Colonic mucosa (tissue), 4 donors: ENCODE results near the gene URB2. TPM values are rescaled to one million over a fixed set of nuclear protein-coding genes. Genes with fewer than 3 reads are reported as not detected.

Experiments
- DNase-seq: peaks from one replicate; pipeline ENCODE4 v3.0.0-alpha.2; 2020
- H3K27ac ChIP-seq: fragments of 200-600 bp; one replicate; pipeline ENCODE4 v1.8.0; 2021
- H3K27me3 ChIP-seq: fragments of 200-600 bp; one replicate; pipeline ENCODE4 v1.8.0; 2021
- H3K36me3 ChIP-seq: fragments of 200-600 bp; one replicate; pipeline ENCODE4 v1.8.0; 2021
- H3K4me1 ChIP-seq: fragments of 200-600 bp; one replicate; pipeline ENCODE4 v1.8.0; 2021; ENCODE audit warnings: mild to moderate bottlenecking
- H3K4me3 ChIP-seq: fragments of 200-600 bp; one replicate; pipeline ENCODE4 v1.8.0; 2021
- H3K9ac ChIP-seq, 2 donors: one replicate each; pipeline ENCODE4 v1.7.0; 2013; ENCODE audit warnings: control low read depth in 2 of 2, low read depth in 2 of 2, low read length in 2 of 2
- H3K9me3 ChIP-seq: fragments of 200-600 bp; one replicate; pipeline ENCODE4 v1.8.0; 2021
- CTCF ChIP-seq: fragments of 200-600 bp; IDR thresholded peaks from one replicate; pipeline ENCODE4 v1.8.0; 2022; ENCODE audit warnings: antibody characterized with exemption, mild to moderate bottlenecking
- intact Hi-C: fragments of 100-400 bp; cut with DNase I; formaldehyde crosslinking; loops from one replicate; pipeline ENCODE4 v1.14.1; 2022
- total RNA-seq, 2 donors: library from RNA; stranded (reverse); fragmentation: NEBNext Ultra II Directional in 1 of 2; extraction: Animal tissue kit (Norgen Biotek cat#: 25700) in 1 of 2; gene quantifications; one replicate each; pipeline ENCODE4 v1.2.1, GENCODE V29; 2021
- donor health status: healthy.
- donor health status: DM: no; HTN: no; CAD: no.
- donor health status: DM: no; HTN: no; CAD: no.

Gene URB2
- total RNA-seq, 2 donors from 2014 or later = 5.7 to 10.0 TPM

- Histone ChIP-seq H3K27ac (no peak overlapping the region), H3K27me3 (no peaks in the 10 kb centered on the region)
- DNase-seq = no peak
These were observed 27.4 kb downstream of the URB2 start for GRCh38 chr1:229653420-229653819.

GRCh38 chr1:229655781-229656180, 29.7 kb downstream of the URB2 start:
- no peaks in the 10 kb centered on the region for H3K9me3 ChIP-seq
- H3K27me3 ChIP-seq = no peaks in the 10 kb centered on the region
- H3K9ac ChIP-seq = no peak overlapping the region
- intact Hi-C loops = no loop called here
- H3K27ac ChIP-seq = no peak overlapping the region
- no peak for TF ChIP-seq CTCF
- DNase-seq = no peak
- no peaks in the 10 kb centered on the region for H3K4me1 ChIP-seq
- H3K4me3 ChIP-seq = no peak overlapping the region
- H3K36me3 ChIP-seq = peaks cover 7% of the 10 kb centered on the region

More at GRCh38 chr1:229653420-229653819, 27.4 kb downstream of the URB2 start:
- intact Hi-C loops = no loop called here
- no peaks in the 10 kb centered on the region for H3K36me3 ChIP-seq
- H3K9me3 ChIP-seq = no peaks in the 10 kb centered on the region
- no peaks in the 10 kb centered on the region for H3K4me1 ChIP-seq
- H3K9ac ChIP-seq = no peak overlapping the region
- no peak for TF ChIP-seq CTCF
- no peak overlapping the region for H3K4me3 ChIP-seq

- no peak overlapping the region for H3K27ac ChIP-seq
- H3K9ac ChIP-seq = no peak overlapping the region
- H3K4me1 ChIP-seq = no peaks in the 10 kb centered on the region
- no peak for TF ChIP-seq CTCF
- peaks cover 7% of the 10 kb centered on the region for H3K36me3 ChIP-seq
- intact Hi-C loops = no loop called here
- no peaks in the 10 kb centered on the region for H3K27me3 ChIP-seq
- no peak for DNase-seq
- H3K4me3 ChIP-seq = no peak overlapping the region
- H3K9me3 ChIP-seq = no peaks in the 10 kb centered on the region
These were observed 32.1 kb downstream of the URB2 start for GRCh38 chr1:229657993-229658755.

GRCh38 chr1:229661022-229661877, 35.2 kb downstream of the URB2 start:
- Histone ChIP-seq H3K27ac (no peak overlapping the region), H3K27me3 (no peaks in the 10 kb centered on the region), H3K4me1 (no peaks in the 10 kb centered on the region), H3K4me3 (no peak overlapping the region), H3K36me3 (peaks cover 7% of the 10 kb centered on the region), H3K9ac (no peak overlapping the region), H3K9me3 (no peaks in the 10 kb centered on the region)
- DNase-seq = peak; percentile 81
- peak; percentile 85 for TF ChIP-seq CTCF
- intact Hi-C loops = loop anchor here (5.0 to 10.0 kb wide), 3 partner anchors 124 to 651 kb away; no protein-coding TSS in a partner anchor

- H3K4me3 ChIP-seq = no peak overlapping the region
- DNase-seq = no peak
- no peak overlapping the region for H3K9ac ChIP-seq
- H3K36me3 ChIP-seq = peaks cover 7% of the 10 kb centered on the region
- no peak for TF ChIP-seq CTCF
- H3K27me3 ChIP-seq = no peaks in the 10 kb centered on the region
- no peaks in the 10 kb centered on the region for H3K4me1 ChIP-seq
- no peaks in the 10 kb centered on the region for H3K9me3 ChIP-seq
- intact Hi-C loops = loop anchor here (5.0 to 10.0 kb wide), 3 partner anchors 123 to 650 kb away; no protein-coding TSS in a partner anchor
- no peak overlapping the region for H3K27ac ChIP-seq
These were observed 35.9 kb downstream of the URB2 start for GRCh38 chr1:229661897-229662296.
